Mucosa of stomach (tissue), 1 donor: ENCODE measurements around the gene WNT3A.

Source experiments
- H3K27me3 ChIP-seq: one replicate; pipeline ENCODE4 v1.7.0; 2013; ENCODE audit warnings: mild to moderate bottlenecking, low read length; ENCODE audit not compliant: control insufficient read depth, insufficient read depth
- H3K36me3 ChIP-seq: one replicate; pipeline ENCODE4 v1.7.0; 2013; ENCODE audit warnings: low read length; ENCODE audit not compliant: control insufficient read depth, insufficient read depth
- H3K4me1 ChIP-seq: one replicate; pipeline ENCODE4 v1.7.0; 2013; ENCODE audit warnings: mild to moderate bottlenecking, low read length; ENCODE audit not compliant: control insufficient read depth, insufficient read depth
- H3K4me3 ChIP-seq: one replicate; pipeline ENCODE4 v1.7.0; 2013; ENCODE audit warnings: low read length
- H3K9ac ChIP-seq: one replicate; pipeline ENCODE4 v1.7.0; 2013; ENCODE audit warnings: mild to moderate bottlenecking, low read length, moderate library complexity
- H3K9me3 ChIP-seq: one replicate; pipeline ENCODE4 v1.7.0; 2013; ENCODE audit warnings: mild to moderate bottlenecking, low read length, moderate library complexity; ENCODE audit not compliant: control insufficient read depth
- donor health status: Pancreatic carcinoma.

WNT3A gene

GRCh38 chr1:228076796-228077430, 70.1 kb downstream of the WNT3A start:
- Histone ChIP-seq H3K9ac (no peak overlapping the region), H3K4me1 (peaks cover 7% of the 10 kb centered on the region), H3K9me3 (no peaks in the 10 kb centered on the region), H3K4me3 (no peak overlapping the region), H3K36me3 (no peaks in the 10 kb centered on the region), H3K27me3 (peaks cover 22% of the 10 kb centered on the region)

DNA sequence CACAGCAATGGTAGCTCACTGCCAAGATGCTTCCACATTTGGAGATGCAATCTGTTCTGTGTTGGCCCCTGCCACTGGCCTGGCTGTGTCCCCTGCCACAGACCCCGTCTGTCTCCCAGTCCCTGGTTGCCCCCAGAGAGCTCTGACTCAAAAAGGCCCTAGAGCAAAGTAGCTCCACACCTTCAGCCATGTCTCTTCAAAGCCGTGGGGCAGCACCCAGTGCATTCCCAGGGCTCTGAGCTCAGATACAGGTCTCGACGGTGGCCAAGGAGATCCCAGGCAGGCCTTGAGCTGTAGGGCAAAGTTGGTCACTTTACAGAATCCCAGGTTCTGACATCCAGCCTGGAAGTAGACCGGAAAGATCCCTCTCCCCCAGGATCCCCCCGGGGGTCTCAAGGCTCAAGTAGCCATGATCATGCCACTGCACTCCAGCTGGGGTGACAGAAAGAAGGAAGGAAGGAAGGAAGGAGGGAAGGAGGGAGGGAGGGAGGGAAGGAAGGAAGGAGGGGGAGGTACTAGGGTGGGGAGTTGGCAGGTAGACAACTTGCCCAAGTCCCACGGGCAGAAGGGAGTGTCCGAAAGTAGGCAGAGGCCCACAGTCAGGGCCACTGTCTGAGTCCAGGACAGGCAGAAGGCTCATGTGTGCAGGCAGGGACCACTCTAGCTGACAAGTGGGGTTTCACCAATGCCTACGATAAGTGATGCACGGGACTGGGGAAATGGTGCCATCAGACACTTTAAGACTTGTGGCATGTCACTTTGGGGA, 71.0 kb downstream of the WNT3A start:
- Histone ChIP-seq H3K4me1 (peaks cover 7% of the 10 kb centered on the region), H3K36me3 (no peaks in the 10 kb centered on the region), H3K9ac (no peak overlapping the region), H3K4me3 (no peak overlapping the region), H3K27me3 (peaks cover 14% of the 10 kb centered on the region), H3K9me3 (no peaks in the 10 kb centered on the region)

DNA sequence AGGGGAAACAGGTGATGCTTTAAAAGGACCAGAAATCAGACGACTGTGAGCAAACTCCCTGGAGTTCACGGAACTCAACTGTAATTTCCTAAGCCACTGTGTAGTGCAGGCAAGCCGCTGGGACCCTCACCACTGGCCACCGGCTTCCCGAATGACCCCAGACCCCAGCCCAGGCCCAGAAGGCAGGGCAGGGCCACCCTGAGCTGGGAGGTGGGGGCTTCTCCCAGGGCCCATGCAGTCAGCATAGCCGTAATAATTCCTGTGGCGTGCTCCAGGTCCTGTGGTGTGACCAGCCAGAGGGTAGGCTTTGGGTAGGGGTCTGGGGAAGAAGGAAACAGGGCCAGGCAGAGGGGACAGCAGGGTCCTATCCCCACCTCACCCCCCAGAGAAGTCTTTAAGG, 72.2 kb downstream of the WNT3A start:
- H3K36me3 ChIP-seq, result no peaks in the 10 kb centered on the region
- H3K9ac ChIP-seq, result no peak overlapping the region
- H3K4me3 ChIP-seq, result no peak overlapping the region
- peaks cover 12% of the 10 kb centered on the region for H3K27me3 ChIP-seq
- H3K4me1 ChIP-seq, result peaks cover 8% of the 10 kb centered on the region
- no peaks in the 10 kb centered on the region for H3K9me3 ChIP-seq

GRCh38 chr1:228079601-228080263, 72.9 kb downstream of the WNT3A start:
- Histone ChIP-seq H3K4me3 (no peak overlapping the region), H3K27me3 (peaks cover 9% of the 10 kb centered on the region), H3K9ac (no peak overlapping the region), H3K36me3 (no peaks in the 10 kb centered on the region), H3K4me1 (peaks cover 15% of the 10 kb centered on the region), H3K9me3 (no peaks in the 10 kb centered on the region)

GRCh38 chr1:228081144-228081543, 74.3 kb downstream of the WNT3A start:
- Histone ChIP-seq H3K9ac (peak overlapping the region; percentile 99), H3K27me3 (no peaks in the 10 kb centered on the region), H3K4me1 (peaks cover 29% of the 10 kb centered on the region), H3K9me3 (no peaks in the 10 kb centered on the region), H3K4me3 (peak overlapping the region; percentile 54), H3K36me3 (no peaks in the 10 kb centered on the region)

- H3K4me1 ChIP-seq, result peaks cover 33% of the 10 kb centered on the region
- H3K9me3 ChIP-seq, result no peaks in the 10 kb centered on the region
- peak overlapping the region; percentile 99 for H3K9ac ChIP-seq
- H3K36me3 ChIP-seq, result no peaks in the 10 kb centered on the region
- peak overlapping the region; percentile 54 for H3K4me3 ChIP-seq
- H3K27me3 ChIP-seq, result no peaks in the 10 kb centered on the region
These were observed 74.9 kb downstream of the WNT3A start for GRCh38 chr1:228081578-228082213.

DNA sequence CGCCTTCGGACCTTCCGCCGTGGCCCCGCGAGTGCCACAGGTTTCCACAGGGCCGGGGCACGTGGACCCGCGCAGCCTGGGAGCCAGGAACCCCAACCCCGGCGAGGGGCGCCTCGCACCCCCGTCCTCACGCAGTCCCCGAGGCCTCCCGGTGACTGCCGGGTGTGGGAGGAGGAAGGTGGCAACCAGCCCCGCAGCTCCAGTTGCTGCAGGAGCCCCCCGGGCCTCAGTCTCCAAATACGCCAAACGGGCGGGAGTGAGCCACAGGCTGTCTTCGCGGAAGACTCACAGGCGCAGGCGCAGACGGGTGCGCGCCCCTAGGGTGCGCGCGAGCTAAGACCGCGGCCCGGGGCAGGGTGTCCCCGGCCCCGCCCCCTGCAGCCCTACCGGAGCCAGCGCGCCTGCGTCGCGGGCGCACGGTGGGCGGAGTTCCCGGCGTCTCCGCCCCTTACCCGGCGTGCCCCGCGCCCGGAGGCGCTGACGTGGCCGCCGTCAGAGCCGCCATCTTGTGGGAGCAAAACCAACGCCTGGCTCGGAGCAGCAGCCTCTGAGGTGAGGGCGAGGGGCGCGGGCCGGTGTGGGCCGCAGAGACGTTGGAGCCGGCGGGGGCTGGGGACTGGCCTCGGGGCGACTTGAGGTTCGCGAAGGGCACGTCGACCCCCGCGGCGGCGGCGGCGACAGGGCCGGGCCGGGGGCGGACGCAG, 75.6 kb downstream of the WNT3A start, which contains the start of gene ARF1:
ARF1 (plus strand) TSS at position 495 of the 704 bp plus-strand sequence. CDS start 14,407 bp downstream, outside the sequence.
- H3K36me3 ChIP-seq, result no peaks in the 10 kb centered on the region
- H3K9me3 ChIP-seq, result no peaks in the 10 kb centered on the region
- H3K4me3 ChIP-seq, result peak within 1 kb of the TSS; percentile 93
- H3K27me3 ChIP-seq, result no peaks in the 10 kb centered on the region
- H3K9ac ChIP-seq, result peak within 1 kb of the TSS; percentile 99
- H3K4me1 ChIP-seq, result peaks cover 39% of the 10 kb centered on the region

DNA sequence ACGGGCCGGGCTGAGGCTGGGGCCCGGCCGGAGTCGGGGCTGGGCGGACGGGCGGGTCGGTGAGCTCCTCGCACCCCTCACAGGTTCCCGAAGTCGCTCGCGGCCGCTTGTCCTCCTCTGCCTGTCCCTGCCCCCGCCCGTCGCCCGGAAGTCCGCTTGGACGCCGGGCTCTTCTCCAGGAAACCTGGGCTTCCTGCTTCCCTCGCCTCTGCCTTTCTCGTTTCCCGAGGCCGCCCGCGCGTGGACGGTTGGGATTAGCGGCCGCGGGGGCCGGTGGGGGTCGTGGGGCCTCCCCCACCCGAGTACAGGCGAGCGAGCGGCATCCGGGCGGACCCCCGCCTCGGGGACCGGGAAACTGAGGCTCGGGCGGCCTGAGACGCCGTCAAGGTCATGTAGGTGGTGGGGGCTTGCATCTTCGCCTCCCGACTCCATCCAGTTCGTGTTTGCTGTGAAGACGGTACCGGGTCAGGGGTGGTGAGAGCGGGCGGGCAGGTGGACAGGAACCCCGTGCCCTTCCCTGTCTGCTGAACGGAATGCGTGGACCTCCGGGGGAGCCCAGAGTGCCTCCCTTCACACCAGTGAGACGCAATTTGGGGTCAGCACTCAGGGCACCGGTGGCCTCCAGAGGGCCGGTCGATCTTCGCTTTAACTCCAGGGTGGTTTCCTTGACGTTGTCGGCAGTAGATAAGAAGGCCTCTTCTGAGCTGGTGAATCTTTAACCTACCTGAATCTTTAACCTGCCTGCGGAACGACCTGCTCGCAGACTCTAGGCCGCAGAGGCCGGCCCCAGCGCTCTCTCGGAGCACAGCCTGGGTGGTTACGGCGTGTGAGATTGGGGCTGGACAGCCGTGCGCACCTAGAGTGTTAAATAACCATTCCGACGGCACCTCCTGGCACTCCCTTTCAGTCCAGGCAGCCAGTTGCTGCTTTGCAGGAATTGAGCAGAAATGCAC, 76.4 kb downstream of the WNT3A start:
- Histone ChIP-seq H3K9ac (peak overlapping the region; percentile 99), H3K9me3 (no peaks in the 10 kb centered on the region), H3K4me1 (peaks cover 48% of the 10 kb centered on the region)

DNA sequence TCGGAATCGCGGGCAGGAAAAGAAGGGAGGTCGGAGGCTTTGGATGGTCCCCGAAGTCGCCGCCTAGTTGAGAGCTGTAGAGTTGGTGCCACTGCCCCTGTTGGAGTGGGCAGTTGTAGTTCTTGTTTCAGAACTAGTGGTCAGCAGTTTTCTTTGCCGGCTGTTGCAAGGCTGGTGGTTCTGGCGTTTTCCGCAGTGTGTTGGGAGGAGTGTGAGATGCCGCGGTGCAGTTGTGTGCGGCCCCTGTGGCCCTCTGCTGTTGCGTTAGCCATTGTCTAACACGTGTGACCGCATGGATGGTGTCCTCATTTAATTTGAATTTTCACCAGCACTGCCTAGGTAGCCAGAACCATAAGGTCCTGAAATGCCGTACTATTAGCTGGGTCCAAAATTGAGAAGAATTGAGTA, 77.1 kb downstream of the WNT3A start:
- Histone ChIP-seq H3K4me1 (peaks cover 54% of the 10 kb centered on the region), H3K4me3 (peak overlapping the region; percentile 93), H3K9ac (peak overlapping the region; percentile 99), H3K27me3 (no peaks in the 10 kb centered on the region), H3K9me3 (no peaks in the 10 kb centered on the region), H3K36me3 (peaks cover 6% of the 10 kb centered on the region)

More for the DNA sequence above, 76.4 kb downstream of the WNT3A start:
- peak overlapping the region; percentile 93 for H3K4me3 ChIP-seq
- no peaks in the 10 kb centered on the region for H3K36me3 ChIP-seq
- no peaks in the 10 kb centered on the region for H3K27me3 ChIP-seq

DNA sequence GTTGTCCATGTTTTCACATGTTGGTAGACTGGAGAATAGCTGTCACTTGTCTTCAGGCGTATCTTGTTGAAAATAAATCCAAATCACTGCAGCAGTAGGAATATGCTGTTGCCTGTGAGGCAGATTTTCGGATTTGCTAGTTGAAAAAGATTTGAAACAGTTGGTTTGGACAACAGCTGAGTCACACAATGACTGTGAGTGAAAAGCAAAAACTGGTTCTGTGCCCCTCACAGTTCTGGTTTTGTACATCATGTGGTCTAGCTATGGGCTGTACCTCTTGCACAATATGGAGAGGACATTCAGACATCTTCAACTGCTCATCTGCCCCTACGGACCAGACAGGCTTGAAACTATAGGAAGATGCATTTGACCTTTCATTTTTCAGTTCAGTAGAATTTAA, 77.5 kb downstream of the WNT3A start:
- Histone ChIP-seq H3K9me3 (no peaks in the 10 kb centered on the region), H3K4me3 (peak overlapping the region; percentile 93), H3K9ac (peak overlapping the region; percentile 99), H3K27me3 (no peaks in the 10 kb centered on the region), H3K36me3 (peaks cover 10% of the 10 kb centered on the region), H3K4me1 (peaks cover 59% of the 10 kb centered on the region)
